GM19239 (cell line): ENCODE results near the gene MGME1.
"Not testable (repeated sequence)": the region's sequence is repeated elsewhere in the genome, so short reads cannot be mapped to it uniquely, and the experiment has no call there.

Experiments
- DNase-seq: peaks from one replicate; pipeline ENCODE4 v3.0.0; 2011; ENCODE audit warnings: low spot score; ENCODE audit not compliant: insufficient read length
- FAIRE-seq: peaks from 2 replicates; lab custom pipeline; 2011; peaks lifted over from hg19 to GRCh38; lab: Jason Lieb, UNC

The MGME1 gene

DNA sequence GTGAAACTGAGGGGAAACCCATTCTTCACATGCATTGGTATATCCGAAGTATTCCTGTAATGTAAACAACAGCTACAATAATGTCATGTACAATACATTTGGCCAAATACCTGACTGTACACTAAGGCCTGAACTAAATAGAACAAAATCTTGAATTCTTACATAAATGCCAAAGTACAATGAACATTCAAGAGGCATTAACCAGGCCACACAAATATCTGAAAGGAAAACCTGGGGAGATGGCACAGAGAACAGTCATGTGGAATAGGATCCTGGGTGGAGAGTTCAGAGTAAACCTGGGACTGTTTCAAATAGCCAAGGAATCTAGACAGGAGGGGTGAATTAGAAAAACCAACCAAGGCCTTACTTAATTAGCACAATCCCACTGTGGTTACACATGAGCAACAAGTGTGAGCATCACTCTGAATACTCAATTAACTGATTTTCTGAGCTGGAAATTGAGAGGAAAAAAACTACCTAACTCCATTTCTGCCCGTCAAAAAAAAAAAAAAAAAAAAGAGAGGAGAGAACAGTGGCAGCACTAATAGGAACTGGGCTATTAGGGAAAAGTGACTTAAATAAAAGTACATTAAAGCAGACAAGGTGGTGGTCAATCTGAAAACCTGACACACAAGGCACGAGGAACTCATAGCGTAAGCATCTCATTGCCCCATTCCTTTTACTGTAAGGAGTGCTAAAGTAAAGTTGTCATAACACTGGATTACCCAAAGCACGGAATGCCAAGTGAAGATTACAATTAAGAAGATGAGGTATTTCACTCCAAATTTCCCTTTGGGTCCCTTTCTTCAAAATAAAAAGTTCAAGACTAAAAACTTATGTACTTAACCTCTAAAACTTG is 11.1 kb upstream of the MGME1 start:
- no peak for DNase-seq
- no peak for FAIRE-seq

DNA sequence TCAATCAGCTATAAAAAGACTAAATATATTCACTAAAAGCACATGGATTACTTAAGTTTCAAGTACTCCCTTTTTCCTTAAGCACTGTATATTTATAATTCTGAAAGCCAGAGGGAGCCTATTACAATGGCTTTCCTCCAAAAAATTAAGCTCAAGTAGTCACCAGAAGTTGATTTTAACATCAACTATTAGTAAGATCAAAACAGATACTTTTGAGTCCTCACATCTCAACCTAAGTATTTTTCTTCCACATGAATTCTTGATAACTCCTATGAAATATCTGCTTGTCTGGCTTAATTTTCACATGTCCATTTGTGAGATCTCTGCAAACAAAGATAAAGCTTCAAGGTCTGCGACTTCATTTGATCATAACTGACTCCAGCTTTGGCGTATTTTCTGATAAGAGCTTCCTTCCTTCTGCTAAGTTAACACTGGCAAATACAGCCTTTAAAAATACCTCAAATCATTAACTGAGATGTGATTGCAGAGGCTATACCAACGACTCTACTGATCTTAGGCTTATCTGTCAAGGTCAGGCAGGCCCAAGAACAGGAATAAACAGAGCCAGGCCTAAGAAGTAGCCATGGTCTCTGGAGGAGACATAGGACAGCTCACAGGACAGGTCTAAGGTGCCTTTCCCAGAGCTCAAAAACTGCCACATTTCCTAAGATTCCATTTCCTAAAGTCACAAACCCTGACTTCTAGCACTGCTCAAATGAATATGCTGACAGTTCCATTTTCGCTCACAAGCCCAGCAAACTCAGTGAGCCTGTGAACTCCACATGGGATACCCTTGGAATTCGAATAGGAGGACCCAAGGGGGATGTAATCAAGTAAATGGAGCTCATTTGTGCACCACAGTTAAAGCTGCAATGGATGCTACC is 10.2 kb upstream of the MGME1 start:
- DNase-seq (no peak), FAIRE-seq (no peak)

DNA sequence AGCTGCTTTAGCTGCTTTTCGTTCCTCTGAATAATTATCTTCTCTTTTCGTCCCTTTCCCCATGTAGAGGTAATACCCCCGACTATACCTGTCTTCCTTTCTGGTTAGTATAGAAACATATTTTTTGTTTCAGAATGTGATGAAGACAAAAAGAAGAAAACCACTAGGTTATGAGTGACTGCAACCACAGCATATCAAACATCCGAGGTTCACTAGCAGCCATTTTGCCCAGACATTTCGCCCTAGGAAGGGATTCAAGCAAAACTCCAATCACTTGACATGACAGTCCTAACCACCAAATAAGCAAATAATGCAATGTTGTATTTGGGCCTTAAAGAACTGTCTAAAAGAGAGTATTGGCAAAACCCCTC is 9.6 kb upstream of the MGME1 start:
- DNase-seq (no peak), FAIRE-seq (no peak)

DNA sequence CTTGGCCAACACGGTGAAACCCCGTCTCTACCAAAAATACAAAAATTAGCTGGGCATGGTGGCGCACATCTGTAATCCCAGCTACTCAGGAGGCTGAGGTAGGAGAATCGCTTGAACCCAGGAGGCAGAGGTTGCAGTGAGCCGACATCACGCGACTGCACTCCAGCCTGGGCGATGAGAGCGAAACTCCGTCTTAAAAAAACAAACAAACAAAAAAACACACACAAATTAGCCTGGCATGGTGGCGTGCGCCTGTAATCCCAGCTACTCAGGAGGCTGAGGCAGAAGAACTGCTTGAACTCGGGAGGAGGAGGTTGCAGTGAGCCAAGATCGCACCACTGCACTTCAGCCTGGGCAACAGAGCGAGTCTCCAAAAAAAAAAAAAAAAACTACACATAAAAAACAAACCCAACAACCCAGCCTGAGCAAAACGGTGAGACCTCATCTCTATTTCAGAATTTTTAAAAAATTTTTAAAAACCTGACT is 8.4 kb upstream of the MGME1 start:
- FAIRE-seq, DNase-seq: not testable (repeated sequence)

DNA sequence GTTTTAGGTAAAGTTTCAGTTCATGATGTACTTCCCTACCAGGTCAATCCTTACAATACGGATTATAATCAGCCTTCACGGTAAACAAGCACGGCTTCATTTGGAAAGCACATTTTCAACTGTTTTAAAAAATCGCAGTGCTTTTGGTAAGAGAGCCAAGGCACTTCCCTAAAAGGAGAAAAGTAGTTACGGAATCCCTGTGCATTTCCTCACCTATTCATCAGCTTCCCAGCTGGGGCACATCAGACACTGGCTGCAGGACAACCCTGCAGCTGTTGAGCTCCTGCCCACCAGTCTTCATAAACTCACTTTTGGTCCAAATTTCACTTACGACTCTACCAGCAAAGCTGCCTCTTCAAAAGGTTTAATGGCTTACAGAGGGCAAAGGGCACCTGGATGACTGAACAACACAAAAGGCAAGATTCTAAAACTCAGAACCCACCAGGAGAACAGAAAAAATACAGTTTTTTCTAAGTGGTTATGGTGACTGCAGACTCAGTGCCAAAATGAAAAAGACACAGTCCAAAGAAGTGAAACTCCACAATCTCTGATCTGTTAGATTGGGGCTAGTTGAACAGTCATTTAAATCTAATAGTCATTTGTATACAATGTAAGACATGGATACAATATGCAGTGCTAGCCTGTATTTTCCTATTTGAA is 7.8 kb upstream of the MGME1 start:
- peak; percentile 59 for FAIRE-seq
- no peak for DNase-seq

DNA sequence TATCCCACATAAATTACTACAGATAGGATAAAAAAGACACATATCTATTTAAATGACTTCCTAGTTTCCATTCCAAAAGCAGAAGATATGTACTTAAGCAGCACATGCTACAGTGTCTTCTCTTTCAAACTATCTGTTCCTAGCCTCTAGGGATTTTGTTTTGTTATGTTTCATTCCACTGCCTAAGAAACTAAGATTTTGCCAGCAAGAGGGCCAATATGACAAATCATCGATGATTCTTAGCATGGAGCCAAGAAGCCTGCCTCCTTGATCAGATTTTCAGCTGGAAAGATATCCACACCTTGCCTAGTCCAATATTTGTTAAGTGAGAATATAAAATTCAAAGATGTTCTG is 7.3 kb upstream of the MGME1 start:
- peak; percentile 4 for FAIRE-seq
- no peak for DNase-seq

DNA sequence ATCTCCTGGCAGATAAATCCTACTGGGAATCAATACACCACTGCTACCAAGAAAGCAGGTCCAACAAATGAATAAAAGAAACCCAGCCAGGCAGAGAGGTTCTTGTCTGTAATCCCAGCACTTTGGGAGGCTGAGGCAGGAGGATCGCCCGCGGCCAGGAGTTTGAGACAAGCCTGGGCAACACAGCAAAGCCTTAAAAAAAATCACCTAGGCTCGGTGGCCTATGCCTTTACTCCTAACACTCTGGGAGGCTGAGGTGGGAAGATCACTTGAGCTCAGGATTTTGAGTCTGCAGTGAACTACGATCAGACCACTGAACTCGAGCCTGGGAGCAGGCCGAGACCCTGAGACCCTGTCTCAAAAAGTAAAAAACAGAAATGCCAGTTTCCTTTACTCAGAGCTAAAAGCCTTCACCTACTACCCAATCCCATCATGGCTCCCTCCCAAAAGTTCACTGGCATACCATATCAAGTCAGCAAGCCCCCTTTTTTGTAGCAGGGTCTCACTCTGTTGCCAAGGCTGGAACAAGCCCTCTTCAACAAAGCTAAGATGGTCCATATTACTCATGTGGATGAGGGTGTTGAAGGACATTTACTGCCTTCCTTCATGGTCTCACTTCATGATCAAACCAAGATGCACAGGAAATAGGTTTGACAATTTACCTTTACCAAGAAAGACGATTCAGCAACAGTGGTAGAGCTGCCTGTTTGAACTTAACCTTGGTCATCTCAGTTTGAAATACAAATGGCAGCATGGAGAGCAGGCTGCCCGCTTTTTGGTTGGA is 5.5 kb upstream of the MGME1 start:
- no peak for DNase-seq

DNA sequence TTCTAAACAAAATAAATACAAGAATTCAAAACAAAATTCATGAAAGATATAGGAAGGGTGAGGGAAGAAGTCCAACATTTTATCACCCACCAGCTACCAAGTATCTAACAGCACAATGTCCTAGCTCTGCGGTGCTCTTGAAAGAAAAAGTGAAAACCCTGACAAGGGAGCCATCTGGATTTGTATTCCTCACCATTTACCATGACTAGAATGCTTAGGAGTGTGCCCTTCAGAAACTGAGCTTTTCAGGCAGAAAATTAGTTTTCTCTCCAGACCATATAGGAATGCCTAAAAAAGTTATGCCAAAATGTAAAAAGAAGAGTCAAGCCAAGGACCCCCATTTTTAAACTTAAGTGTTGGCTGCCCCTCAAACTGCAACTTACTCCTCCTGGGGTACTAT is 4.7 kb upstream of the MGME1 start:
- DNase-seq (no peak), FAIRE-seq (no peak)

More for the DNA sequence above, 5.5 kb upstream of the MGME1 start:
- no peak for FAIRE-seq

DNA sequence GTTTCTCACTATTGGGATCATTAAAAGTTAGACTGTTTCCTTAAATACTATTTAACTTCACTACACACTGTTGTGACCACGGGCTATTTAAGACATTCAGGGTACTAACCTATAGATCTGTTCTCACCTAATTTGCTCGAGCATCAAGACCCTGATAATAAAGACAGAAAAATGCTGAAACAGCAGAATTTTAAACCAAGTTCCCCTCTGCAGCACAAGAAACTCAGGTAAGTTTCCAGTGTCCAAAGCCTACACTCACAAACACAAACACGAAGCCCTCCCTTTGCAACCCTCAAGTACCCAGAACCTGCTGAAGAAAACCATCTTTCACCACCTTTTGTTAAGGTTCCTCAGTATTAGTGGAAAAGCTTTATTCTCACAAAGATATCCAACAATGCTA is 4.2 kb upstream of the MGME1 start:
- DNase-seq (no peak), FAIRE-seq (no peak)

DNA sequence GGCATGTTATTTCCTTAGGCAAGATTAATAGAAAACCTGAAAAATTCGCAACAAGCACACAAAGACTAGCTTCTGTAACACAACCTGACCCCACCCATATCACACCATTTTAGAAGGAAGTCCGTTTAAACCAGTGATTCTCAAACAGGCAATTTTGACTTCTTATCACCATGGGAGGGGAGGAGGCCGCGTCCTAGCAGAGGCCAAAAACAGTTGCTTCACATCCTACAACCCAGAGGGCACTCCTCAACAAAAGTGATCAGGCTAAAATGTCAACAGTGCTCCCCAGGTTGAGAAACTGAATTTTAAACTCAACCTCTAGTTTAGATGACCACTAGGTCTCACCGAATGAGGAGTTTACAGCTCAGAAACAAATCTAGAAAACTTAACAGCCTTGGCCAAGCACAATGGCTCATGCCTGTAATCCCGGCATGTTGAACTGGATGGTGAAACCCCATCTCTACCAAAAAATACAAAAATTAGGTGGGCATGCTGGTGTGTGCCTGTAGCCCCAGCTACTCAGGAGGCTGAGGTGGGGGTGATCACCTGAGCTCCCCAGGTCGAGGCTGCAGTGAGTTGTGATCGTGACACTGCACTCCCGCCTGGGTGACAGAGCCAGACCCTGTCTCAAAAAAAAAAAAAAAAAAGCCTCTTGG is 3.6 kb upstream of the MGME1 start:
- FAIRE-seq (peak; percentile 60), DNase-seq (no peak)

DNA sequence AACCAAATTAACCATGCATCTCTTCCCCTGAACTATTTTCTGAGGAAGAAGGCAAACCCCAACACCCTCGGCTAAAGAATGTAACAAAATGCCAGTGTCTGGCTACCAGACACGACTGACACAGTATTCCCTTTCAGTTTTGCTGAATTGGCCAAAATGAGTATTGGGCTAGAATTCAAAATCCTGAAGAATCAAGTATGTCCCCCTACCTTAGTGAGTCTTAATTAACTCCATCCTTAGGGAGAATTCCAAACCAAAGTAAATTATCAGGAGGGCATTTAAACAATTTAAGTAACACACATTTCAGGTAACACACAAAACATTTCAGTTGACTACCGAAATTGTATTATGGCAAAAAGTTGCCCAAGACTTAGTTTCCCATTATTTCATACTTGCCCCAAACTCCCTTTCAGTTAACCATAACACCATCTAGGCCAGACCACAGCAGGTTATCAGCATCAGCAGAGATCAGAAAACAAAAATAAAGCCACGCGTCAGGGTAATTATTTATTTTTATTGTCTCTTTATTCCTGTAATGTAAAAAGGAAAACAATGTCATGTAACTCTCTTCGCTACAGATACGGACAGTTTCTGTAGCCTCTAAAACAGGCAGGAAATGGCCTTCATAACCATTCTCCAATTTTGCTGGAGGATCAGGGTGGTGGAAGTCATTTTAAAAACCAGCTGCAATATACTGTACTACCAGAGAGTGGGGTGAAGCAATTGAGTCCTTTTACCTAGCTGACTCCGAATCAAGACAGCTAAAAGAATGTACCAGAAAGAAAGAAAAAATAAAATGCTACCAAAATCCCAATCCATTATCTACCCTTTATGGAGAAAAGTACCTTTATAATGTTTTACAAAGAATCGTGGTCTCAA is 2.1 kb upstream of the MGME1 start:
- FAIRE-seq, result peak; percentile 87
- no peak for DNase-seq

DNA sequence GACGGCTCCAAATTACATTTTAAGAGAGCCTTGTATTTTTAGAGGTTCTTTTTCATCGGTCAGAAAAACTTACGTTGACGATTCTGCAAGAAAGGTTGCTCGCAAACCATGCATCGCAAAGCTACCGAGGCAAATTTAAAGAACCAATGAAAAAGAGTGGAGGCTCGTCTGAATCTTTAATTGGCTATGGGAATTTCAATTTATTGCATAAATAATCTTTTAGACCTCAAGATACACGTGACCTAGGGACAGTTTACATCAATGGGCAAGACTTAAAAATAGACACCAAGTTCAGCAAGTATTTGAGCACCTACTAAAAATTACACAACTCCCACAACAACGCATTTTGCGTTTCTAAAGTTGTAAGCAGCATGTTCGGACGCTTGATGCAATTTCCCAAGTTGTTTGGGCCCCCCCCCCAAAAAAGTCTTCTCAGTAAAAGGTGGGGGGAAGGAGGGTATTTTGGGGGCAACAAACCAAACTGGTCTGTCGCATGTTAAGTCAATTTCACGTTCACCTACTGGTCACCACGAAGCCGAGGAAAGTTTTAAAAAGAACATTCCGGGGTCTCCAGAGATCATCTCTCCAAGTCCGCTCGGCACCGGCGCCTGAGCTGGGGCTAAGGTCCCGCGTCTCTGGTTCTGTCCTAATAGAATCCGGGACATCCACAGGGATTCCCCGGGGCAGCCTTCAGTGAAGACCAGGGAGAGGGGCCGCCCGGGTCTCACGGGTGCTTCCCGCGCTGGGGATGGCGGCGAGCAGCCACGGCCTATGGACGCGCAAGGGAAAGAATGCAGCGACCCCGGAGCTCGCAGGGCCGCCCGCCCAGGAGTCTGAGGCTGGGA is 1.1 kb upstream of the MGME1 start:
- DNase-seq, result no peak
- FAIRE-seq, result no peak

DNA sequence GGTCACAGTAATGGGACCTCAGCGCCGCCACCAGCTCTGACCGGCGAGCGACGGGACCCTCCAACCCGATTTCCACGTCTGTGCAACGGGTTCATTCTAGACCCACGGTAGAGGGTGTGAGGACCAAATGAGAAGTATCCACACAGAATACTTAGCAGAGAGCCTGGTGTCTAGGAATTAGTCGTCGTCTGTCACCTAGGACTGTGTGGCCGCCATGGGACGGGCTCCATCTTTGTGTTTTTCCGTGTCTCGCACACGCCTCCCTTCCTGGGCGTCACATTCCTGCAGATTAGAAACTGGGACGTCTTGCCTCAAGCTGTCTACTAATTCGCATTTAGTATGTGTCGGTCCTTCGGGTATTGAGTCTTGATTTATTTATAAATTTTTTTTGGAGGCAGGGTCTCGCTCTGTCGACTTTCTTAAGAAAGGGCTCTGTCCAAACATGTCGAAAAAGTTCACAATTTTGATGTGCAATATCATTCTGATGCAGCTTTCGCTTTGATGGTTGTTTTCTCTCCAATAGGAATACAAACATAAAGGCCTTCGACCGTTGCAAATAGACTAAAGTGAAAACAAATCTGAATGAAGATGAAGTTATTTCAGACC is 563 bp downstream of the MGME1 start:
- FAIRE-seq (peak; percentile 49), DNase-seq (no peak)

DNA sequence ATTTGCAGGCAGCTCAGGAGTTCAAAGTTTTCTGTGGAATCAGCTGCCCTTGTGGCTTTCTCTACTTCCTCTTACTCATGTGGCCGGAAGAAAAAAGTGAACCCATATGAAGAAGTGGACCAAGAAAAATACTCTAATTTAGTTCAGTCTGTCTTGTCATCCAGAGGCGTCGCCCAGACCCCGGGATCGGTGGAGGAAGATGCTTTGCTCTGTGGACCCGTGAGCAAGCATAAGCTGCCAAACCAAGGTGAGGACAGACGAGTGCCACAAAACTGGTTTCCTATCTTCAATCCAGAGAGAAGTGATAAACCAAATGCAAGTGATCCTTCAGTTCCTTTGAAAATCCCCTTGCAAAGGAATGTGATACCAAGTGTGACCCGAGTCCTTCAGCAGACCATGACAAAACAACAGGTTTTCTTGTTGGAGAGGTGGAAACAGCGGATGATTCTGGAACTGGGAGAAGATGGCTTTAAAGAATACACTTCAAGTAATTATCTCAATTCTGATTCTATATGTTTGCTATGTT is 1.1 kb downstream of the MGME1 start:
- no peak for DNase-seq

DNA sequence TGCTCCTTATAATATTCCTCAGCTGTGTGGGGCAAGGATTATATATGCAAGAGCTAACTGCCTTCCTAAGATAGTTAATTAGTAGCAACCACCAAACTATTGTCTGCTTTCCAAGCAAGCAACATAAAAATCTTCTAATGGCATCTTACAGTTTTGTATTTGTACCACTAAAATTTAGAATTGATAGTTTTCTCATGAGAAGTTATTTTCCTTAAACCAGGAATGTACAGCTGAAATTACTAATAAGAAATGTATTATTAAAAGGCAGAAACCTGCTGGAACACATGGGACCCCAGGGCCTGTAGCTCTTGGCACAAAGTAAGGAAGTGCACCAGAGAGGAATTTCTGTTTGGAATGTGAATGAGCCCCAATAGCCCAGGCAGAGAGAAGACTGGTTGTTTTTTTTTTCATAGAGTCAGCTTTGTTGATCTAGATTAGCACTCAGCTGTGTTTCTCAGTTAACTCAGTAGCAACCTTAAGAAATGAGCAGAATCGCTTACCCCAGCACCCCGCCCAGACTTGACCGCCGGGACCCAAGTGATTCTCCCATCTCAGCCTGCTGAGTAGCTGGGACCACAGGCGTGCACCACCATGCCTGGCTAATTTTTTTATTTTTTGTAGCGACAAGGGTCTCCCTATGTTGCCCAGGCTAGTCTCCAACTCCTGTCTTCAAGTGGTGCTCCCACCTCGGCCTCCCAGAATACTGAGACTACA is 2.6 kb downstream of the MGME1 start:
- FAIRE-seq, result no peak
- DNase-seq, result no peak

More for the DNA sequence above, 1.1 kb downstream of the MGME1 start:
- FAIRE-seq, result peak; percentile 95

DNA sequence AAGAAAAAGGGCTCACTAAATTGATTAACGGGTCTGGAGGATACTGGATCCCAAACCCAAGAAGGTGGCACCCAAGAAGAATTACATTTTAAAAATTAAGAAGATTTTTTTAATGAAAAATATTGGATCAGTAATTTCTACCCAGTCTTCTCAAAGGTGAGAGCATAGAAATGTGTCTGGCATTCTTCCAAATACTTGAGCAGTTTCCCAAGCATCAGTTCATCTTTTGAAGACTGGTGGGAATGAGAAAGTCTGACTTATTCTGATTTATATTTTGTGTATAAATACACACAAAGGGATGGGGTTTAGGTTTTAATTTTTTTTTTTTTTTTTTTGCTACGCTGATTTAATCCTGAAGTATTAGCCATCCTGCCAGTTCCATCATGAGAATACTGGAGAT is 3.3 kb downstream of the MGME1 start:
- DNase-seq (no peak), FAIRE-seq (no peak)
